ENCODE measurements around the gene PLAAT3.

GRCh38 chr11:63608353-63609345 lies 5.6 kb downstream of the PLAAT3 start:
- no peak for TF ChIP-seq POLR2A (IDR thresholded peaks at IDR 0.05)
- no peak for TF ChIP-seq CTCF (IDR thresholded peaks at IDR 0.05)

Data from adrenal gland (tissue), 5 donors.